Parietal lobe (tissue), 1 donor: ENCODE measurements around the gene SLC25A52. TPM values are rescaled to one million over a fixed set of nuclear protein-coding genes. Genes with fewer than 3 reads are reported as not detected.

Source experiments
- total RNA-seq: library from RNA; depleted of rRNA; stranded (reverse); fragments of >200 nt; gene quantifications from one replicate; pipeline ENCODE4 v1.2.3, GENCODE V29; 2014

SLC25A52 gene
- 0.94 TPM for total RNA-seq

GRCh38 chr18:31760695-31761094 is at the start of gene SLC25A52:
SLC25A52 (minus strand) TSS chr18:31760880; CDS start chr18:31760661, 219 bp downstream.

Other genes starting within 250 kb of the SLC25A52 start
- gene TTR, start 169.0 kb downstream of the SLC25A52 start, total RNA-seq, result 3.1 TPM
- gene B4GALT6, start 76.3 kb downstream of the SLC25A52 start, total RNA-seq, result 10.3 TPM
- 128 TPM for gene TRAPPC8, start 182.2 kb upstream of the SLC25A52 start, total RNA-seq